ENCODE measurements around the gene MICU2. TPM values are rescaled to one million over a fixed set of nuclear protein-coding genes. Genes with fewer than 3 reads are reported as not detected.
A peak's percentile ranks its signal among the peaks of the same experiment; 100 is the strongest.

The MICU2 gene
- total RNA-seq, 1 experiment from 2014 or later = 24.2 TPM

DNA sequence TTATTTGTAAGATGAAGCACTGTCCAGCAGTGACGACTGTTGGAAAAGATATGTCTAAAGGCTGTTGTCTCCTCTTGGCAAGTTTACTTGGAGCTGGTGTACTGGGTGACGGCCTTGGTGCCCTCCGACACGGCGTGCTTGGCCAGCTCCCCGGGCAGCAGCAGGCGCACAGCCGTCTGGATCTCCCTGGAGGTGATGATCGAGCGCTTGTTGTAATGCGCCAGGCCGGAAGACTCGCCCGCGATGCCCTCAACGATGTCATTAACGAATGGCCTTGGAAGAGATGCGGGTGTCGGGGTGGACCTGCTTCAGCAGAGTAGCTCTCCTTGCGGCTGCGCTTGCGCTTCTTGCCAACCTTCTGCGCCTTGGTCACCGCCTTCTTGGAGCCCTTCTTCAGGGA is 120.2 kb downstream of the MICU2 start:
- Histone ChIP-seq H3K36me3 (ENCODE audit: control insufficient read depth, insufficient read depth, low read length) (no peaks in the 10 kb centered on the region), H3K27me3 (ENCODE audit: control insufficient read depth, insufficient read depth, low read length) (no peaks in the 10 kb centered on the region), H3K4me3 (ENCODE audit: low read depth in 2 of 2, low read length in 2 of 2) (no peak overlapping the region), H3K4me1 (ENCODE audit: control insufficient read depth, insufficient read depth, low read length) (peaks cover 4% of the 10 kb centered on the region), H3K27ac (ENCODE audit: low read length) (no peak overlapping the region), H3K9me3 (ENCODE audit: control insufficient read depth, insufficient read depth, low read depth, low read length) (no peaks in the 10 kb centered on the region; the same call in 1 of the 2 replicates)
- intact Hi-C loops (cut with micrococcal nuclease; ENCODE audit: unreplicated experiment) (no loop called here), in situ Hi-C loops (cut with HindIII; ENCODE audit: low pct_unique_long_range_greater_than_20kb, low sequenced_read_pairs) (no loop called here)
- no peak for TF ChIP-seq SIN3A (IDR thresholded peaks at IDR 0.05; ENCODE audit: borderline replicate concordance, insufficient read depth, low read depth, low read length)
- TF ChIP-seq, protein P1, sequence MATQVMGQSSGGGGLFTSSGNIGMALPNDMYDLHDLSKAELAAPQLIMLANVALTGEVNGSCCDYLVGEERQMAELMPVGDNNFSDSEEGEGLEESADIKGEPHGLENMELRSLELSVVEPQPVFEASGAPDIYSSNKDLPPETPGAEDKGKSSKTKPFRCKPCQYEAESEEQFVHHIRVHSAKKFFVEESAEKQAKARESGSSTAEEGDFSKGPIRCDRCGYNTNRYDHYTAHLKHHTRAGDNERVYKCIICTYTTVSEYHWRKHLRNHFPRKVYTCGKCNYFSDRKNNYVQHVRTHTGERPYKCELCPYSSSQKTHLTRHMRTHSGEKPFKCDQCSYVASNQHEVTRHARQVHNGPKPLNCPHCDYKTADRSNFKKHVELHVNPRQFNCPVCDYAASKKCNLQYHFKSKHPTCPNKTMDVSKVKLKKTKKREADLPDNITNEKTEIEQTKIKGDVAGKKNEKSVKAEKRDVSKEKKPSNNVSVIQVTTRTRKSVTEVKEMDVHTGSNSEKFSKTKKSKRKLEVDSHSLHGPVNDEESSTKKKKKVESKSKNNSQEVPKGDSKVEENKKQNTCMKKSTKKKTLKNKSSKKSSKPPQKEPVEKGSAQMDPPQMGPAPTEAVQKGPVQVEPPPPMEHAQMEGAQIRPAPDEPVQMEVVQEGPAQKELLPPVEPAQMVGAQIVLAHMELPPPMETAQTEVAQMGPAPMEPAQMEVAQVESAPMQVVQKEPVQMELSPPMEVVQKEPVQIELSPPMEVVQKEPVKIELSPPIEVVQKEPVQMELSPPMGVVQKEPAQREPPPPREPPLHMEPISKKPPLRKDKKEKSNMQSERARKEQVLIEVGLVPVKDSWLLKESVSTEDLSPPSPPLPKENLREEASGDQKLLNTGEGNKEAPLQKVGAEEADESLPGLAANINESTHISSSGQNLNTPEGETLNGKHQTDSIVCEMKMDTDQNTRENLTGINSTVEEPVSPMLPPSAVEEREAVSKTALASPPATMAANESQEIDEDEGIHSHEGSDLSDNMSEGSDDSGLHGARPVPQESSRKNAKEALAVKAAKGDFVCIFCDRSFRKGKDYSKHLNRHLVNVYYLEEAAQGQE (IDR thresholded peaks at IDR 0.05; ENCODE audit: insufficient read depth in 1 of 2, low read depth in 2 of 2, low read length in 1 of 2) = no peak
- TF ChIP-seq TCF7L2 (IDR thresholded peaks at IDR 0.05; ENCODE audit: low read depth, low read length) = no peak
- no peak for TF ChIP-seq POLR2AphosphoS5 (IDR thresholded peaks at IDR 0.05; ENCODE audit: low read depth, low read length)
- TF ChIP-seq, protein P2, sequence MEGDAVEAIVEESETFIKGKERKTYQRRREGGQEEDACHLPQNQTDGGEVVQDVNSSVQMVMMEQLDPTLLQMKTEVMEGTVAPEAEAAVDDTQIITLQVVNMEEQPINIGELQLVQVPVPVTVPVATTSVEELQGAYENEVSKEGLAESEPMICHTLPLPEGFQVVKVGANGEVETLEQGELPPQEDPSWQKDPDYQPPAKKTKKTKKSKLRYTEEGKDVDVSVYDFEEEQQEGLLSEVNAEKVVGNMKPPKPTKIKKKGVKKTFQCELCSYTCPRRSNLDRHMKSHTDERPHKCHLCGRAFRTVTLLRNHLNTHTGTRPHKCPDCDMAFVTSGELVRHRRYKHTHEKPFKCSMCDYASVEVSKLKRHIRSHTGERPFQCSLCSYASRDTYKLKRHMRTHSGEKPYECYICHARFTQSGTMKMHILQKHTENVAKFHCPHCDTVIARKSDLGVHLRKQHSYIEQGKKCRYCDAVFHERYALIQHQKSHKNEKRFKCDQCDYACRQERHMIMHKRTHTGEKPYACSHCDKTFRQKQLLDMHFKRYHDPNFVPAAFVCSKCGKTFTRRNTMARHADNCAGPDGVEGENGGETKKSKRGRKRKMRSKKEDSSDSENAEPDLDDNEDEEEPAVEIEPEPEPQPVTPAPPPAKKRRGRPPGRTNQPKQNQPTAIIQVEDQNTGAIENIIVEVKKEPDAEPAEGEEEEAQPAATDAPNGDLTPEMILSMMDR (IDR thresholded peaks at IDR 0.05) = no peak
- ChIA-PET CTCF (no interaction called here), POLR2A (no interaction called here)
- BruUV-seq (replicated peaks) = no TSS peak
- no peak for DNase-seq (ENCODE audit: low read depth, low spot score)
- ATAC-seq = no peak

DNA sequence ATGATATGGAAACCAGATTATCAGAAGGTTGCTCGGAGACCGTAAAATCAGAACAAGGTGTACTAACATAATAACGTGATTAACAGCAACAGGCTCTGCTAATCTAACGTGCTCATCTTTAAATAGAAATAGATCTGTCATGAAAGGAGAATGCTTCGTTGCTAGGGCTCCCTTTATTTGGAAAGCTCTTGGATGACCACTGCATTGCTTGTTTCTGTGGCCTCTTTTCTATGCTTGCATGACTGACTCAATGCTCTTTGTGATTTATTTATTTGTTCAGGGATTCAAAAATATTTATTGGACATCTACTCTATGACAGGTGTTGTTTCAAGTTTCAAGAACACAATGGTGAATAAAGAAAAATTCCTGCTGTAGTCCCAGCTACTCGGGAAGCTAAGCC is 122.6 kb downstream of the MICU2 start:
- Histone ChIP-seq H3K9me3 (ENCODE audit: control insufficient read depth, insufficient read depth, low read depth, low read length) (no peaks in the 10 kb centered on the region), H3K4me1 (ENCODE audit: control insufficient read depth, insufficient read depth, low read length) (peaks cover 4% of the 10 kb centered on the region), H3K27ac (ENCODE audit: low read length) (peak overlapping the region; percentile 65; the same call in 1 of the 2 replicates), H3K27me3 (ENCODE audit: control insufficient read depth, insufficient read depth, low read length) (no peaks in the 10 kb centered on the region), H3K4me3 (ENCODE audit: low read depth in 2 of 2, low read length in 2 of 2) (peak overlapping the region in 1 of 2 experiments; percentile 48; a peak in 2 of 4 replicates), H3K36me3 (ENCODE audit: control insufficient read depth, insufficient read depth, low read length) (no peaks in the 10 kb centered on the region)
- in situ Hi-C loops (cut with HindIII; ENCODE audit: low pct_unique_long_range_greater_than_20kb, low sequenced_read_pairs) = no loop called here
- ChIA-PET POLR2A (no interaction called here), CTCF (no interaction called here)
- ATAC-seq = no peak
- no TSS peak for BruUV-seq (replicated peaks)
- TF ChIP-seq, protein P1 (IDR thresholded peaks at IDR 0.05; ENCODE audit: insufficient read depth in 1 of 2, low read depth in 2 of 2, low read length in 1 of 2) = no peak
- TF ChIP-seq POLR2AphosphoS5 (IDR thresholded peaks at IDR 0.05; ENCODE audit: low read depth, low read length) = no peak
- no peak for DNase-seq (ENCODE audit: low read depth, low spot score)
- intact Hi-C loops (cut with micrococcal nuclease; ENCODE audit: unreplicated experiment) = no loop called here
